ENCODE measurements around the gene CHRNB4. TPM values are rescaled to one million over a fixed set of nuclear protein-coding genes. Genes with fewer than 3 reads are reported as not detected.

The CHRNB4 gene
- total and polyA plus RNA-seq, 2 of the 8 experiments (the other 6 are each of a cell fraction or from before 2014, with no cell fraction given): 2.4 to 4.5 TPM

- TF ChIP-seq CTCF (IDR thresholded peaks at IDR 0.05; ENCODE audit: control extremely low read depth in 1 of 3, insufficient read depth in 1 of 3, low read depth in 1 of 3, low read length in 3 of 3): peak; percentile 53 to 83 (median 62)
- TF ChIP-seq E2F6 (IDR thresholded peaks at IDR 0.05): peak; percentile 83
- peak; percentile 90 for TF ChIP-seq SUZ12 (IDR thresholded peaks at IDR 0.05; ENCODE audit: low read length)
These were observed 20.9 kb downstream of the CHRNB4 start (continued) for GRCh38 chr15:78620021-78620526.
